ENCODE data around the gene GNA14.

GNA14 gene

DNA sequence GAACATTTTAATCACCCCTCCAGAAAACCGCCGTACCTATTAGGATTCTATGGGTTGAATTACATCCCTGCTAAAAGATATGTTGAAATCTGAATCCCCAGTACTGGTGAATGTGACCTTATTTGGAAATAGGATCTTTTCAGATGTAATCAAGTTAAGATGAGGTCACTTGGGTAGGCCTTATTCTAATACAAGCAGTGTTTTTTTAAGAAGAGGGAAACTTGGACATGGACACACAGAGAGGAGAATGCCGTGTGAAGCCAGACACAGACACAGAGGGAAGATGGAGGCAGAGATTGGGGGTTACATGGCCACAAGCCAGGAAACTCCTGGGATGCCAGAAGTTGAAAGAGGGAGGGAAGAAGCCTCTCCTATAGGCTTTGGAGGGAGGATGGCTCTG, 183.5 kb downstream of the GNA14 start:
- no peak overlapping the region for H3K27ac ChIP-seq
- no peak for DNase-seq
- H3K9me3 ChIP-seq = no peaks in the 10 kb centered on the region
- H3K36me3 ChIP-seq = no peaks in the 10 kb centered on the region
- TF ChIP-seq, protein P1, sequence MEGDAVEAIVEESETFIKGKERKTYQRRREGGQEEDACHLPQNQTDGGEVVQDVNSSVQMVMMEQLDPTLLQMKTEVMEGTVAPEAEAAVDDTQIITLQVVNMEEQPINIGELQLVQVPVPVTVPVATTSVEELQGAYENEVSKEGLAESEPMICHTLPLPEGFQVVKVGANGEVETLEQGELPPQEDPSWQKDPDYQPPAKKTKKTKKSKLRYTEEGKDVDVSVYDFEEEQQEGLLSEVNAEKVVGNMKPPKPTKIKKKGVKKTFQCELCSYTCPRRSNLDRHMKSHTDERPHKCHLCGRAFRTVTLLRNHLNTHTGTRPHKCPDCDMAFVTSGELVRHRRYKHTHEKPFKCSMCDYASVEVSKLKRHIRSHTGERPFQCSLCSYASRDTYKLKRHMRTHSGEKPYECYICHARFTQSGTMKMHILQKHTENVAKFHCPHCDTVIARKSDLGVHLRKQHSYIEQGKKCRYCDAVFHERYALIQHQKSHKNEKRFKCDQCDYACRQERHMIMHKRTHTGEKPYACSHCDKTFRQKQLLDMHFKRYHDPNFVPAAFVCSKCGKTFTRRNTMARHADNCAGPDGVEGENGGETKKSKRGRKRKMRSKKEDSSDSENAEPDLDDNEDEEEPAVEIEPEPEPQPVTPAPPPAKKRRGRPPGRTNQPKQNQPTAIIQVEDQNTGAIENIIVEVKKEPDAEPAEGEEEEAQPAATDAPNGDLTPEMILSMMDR (IDR thresholded peaks at IDR 0.05) = no peak
- no peaks in the 10 kb centered on the region for H3K4me1 ChIP-seq
- H3K4me3 ChIP-seq = no peak overlapping the region
- intact Hi-C loops (cut with DNase I; ENCODE audit: low total_unique reads) = loop anchor here (10.0 kb wide), 1 partner anchor 190 kb away; no protein-coding TSS in a partner anchor
- H3K27me3 ChIP-seq = no peaks in the 10 kb centered on the region

GRCh38 chr9:77463151-77463550, 185.0 kb downstream of the GNA14 start:
- Histone ChIP-seq H3K27ac (no peak overlapping the region), H3K9me3 (no peaks in the 10 kb centered on the region), H3K4me3 (no peak overlapping the region), H3K27me3 (no peaks in the 10 kb centered on the region), H3K4me1 (peaks cover 0 to 2% (median under 1%) of the 10 kb centered on the region in 4 donors), H3K36me3 (no peaks in the 10 kb centered on the region)
- TF ChIP-seq, protein P1 (IDR thresholded peaks at IDR 0.05) = no peak
- no peak for DNase-seq
- intact Hi-C loops (cut with DNase I; ENCODE audit: low total_unique reads) = loop anchor here (10.0 kb wide), 1 partner anchor 192 kb away; no protein-coding TSS in a partner anchor

- H3K36me3 ChIP-seq = no peaks in the 10 kb centered on the region
- no peak overlapping the region for H3K4me3 ChIP-seq
- H3K27me3 ChIP-seq = no peaks in the 10 kb centered on the region
- TF ChIP-seq, protein P1 (IDR thresholded peaks at IDR 0.05) = no peak
- H3K4me1 ChIP-seq = peaks cover 0 to 9% (median 4%) of the 10 kb centered on the region in 4 donors
- no peak for DNase-seq
- no peaks in the 10 kb centered on the region for H3K9me3 ChIP-seq
- H3K27ac ChIP-seq = no peak overlapping the region
- intact Hi-C loops (cut with DNase I; ENCODE audit: low total_unique reads) = loop anchor here (10.0 kb wide), 1 partner anchor 193 kb away; no protein-coding TSS in a partner anchor
These were observed 186.1 kb downstream of the GNA14 start for GRCh38 chr9:77462066-77462465.

GRCh38 chr9:77460938-77461337, 187.2 kb downstream of the GNA14 start:
- no peak for DNase-seq
- intact Hi-C loops (cut with DNase I; ENCODE audit: low total_unique reads) = loop anchor here (10.0 kb wide), 1 partner anchor 194 kb away; no protein-coding TSS in a partner anchor
- Histone ChIP-seq H3K27me3 (no peaks in the 10 kb centered on the region), H3K27ac (no peak overlapping the region), H3K4me3 (no peak overlapping the region), H3K9me3 (no peaks in the 10 kb centered on the region), H3K4me1 (peaks cover 0 to 9% (median 4%) of the 10 kb centered on the region in 4 donors), H3K36me3 (no peaks in the 10 kb centered on the region)
- TF ChIP-seq, protein P1 (IDR thresholded peaks at IDR 0.05) = no peak

- TF ChIP-seq, protein P1 (IDR thresholded peaks at IDR 0.05) = peak; percentile 60 to 89
- H3K27ac ChIP-seq = no peak overlapping the region
- H3K27me3 ChIP-seq = no peaks in the 10 kb centered on the region
- peaks cover 0 to 9% (median 4%) of the 10 kb centered on the region in 4 donors for H3K4me1 ChIP-seq
- no peaks in the 10 kb centered on the region for H3K9me3 ChIP-seq
- intact Hi-C loops (cut with DNase I; ENCODE audit: low total_unique reads) = no loop called here
- DNase-seq = peak in 1 of 2 donors; percentile 52
- no peak overlapping the region for H3K4me3 ChIP-seq
- no peaks in the 10 kb centered on the region for H3K36me3 ChIP-seq
These were observed 190.1 kb downstream of the GNA14 start for GRCh38 chr9:77457916-77458592.

Data from tibial artery (tissue), 4 donors.